Breast epithelium (tissue), 4 donors: ENCODE measurements around the gene DDRGK1. TPM values are rescaled to one million over a fixed set of nuclear protein-coding genes. Genes with fewer than 3 reads are reported as not detected.
A peak's percentile ranks its signal among the peaks of the same experiment; 100 is the strongest.

Experiments used
- DNase-seq, 2 donors: peaks; one replicate each; pipeline ENCODE4 v3.0.0-alpha.2; 2019; ENCODE audit warnings: low spot score in 2 of 2
- H3K27ac ChIP-seq, 2 donors: fragments of 200-600 bp; sonication (generic) in 1 of 2; one replicate each; pipeline ENCODE4 v1.5.1; 2016 to 2019; ENCODE audit warnings: mild to moderate bottlenecking in 1 of 2
- H3K27me3 ChIP-seq, 2 donors: fragments of 200-600 bp; sonication (generic) in 1 of 2; one replicate each; pipeline versions ENCODE4 v1.5.1 to v1.6.0; 2017 to 2019; ENCODE audit warnings: control low read depth in 1 of 2, mild to moderate bottlenecking in 1 of 2
- H3K36me3 ChIP-seq: fragments of 200-600 bp; one replicate; pipeline ENCODE4 v1.5.1; 2019
- H3K4me1 ChIP-seq, 2 donors: fragments of 200-600 bp; sonication (generic); one replicate each; pipeline ENCODE4 v1.5.1; 2016 to 2019; ENCODE audit warnings: control low read depth in 1 of 2
- H3K4me3 ChIP-seq, 3 donors: fragments of 200-600 bp; sonication (generic); 1 replicate in 2 of 3; 2 replicates in 1 of 3; pipeline ENCODE4 v1.5.1; 2016 to 2019; ENCODE audit warnings: mild to moderate bottlenecking in 3 of 3, moderate library complexity in 2 of 3
- H3K9me3 ChIP-seq, 2 donors: fragments of 200-600 bp; sonication (generic) in 1 of 2; one replicate each; pipeline ENCODE4 v1.5.1; 2016 to 2019; ENCODE audit warnings: control low read depth in 1 of 2
- CTCF ChIP-seq, 3 donors: fragments of 450-650 bp; IDR thresholded peaks; one replicate each; pipeline ENCODE4 v1.5.1; 2016 to 2017; ENCODE audit warnings: antibody characterized with exemption in 3 of 3, mild to moderate bottlenecking in 3 of 3, moderate library complexity in 3 of 3
- POLR2A ChIP-seq: fragments of 450-650 bp; IDR thresholded peaks from one replicate; pipeline ENCODE4 v1.6.1; 2016; ENCODE audit warnings: antibody characterized with exemption, mild to moderate bottlenecking, moderate library complexity
- POLR2AphosphoS5 ChIP-seq, 3 donors: sonication (generic); formaldehyde crosslinking; IDR thresholded peaks; one replicate each; pipeline ENCODE4 v1.6.1; 2017; ENCODE audit warnings: antibody characterized with exemption in 3 of 3
- intact Hi-C: fragments of 100-400 bp; cut with DNase I; formaldehyde crosslinking; loops from one replicate; pipeline ENCODE4 v1.15.1; 2023; ENCODE audit warnings: low total_unique reads
- total RNA-seq, 3 donors: library from RNA; depleted of rRNA; stranded (reverse); fragments of >200 nt; gene quantifications; one replicate each; pipeline ENCODE4 v1.1.0, GENCODE V29; 2016

Gene DDRGK1
- total RNA-seq, 3 donors from 2014 or later = 87.1 to 91.8 (median 89.8) TPM

GRCh38 chr20:3173610-3174441, 30.7 kb downstream of the DDRGK1 start:
- peak overlapping the region; percentile 75 to 85 for H3K27ac ChIP-seq

GRCh38 chr20:3172933-3173609, 31.4 kb downstream of the DDRGK1 start, which contains the start of gene LZTS3:
Gene LZTS3 (minus strand): TSS chr20:3173549. CDS start chr20:3167163, 6,386 bp downstream.
- H3K27ac ChIP-seq = peak within 1 kb of the TSS; percentile 75 to 85
- H3K9me3 ChIP-seq = no peaks in the 10 kb centered on the region
- peak; percentile 71 to 77 for DNase-seq
- TF ChIP-seq POLR2AphosphoS5 (IDR thresholded peaks at IDR 0.05) = peak; percentile 28 to 71 (median 59)
- no peak for TF ChIP-seq POLR2A
- no peaks in the 10 kb centered on the region for H3K36me3 ChIP-seq
- H3K4me1 ChIP-seq = peaks cover 0 to 4% of the 10 kb centered on the region in 2 donors
- H3K4me3 ChIP-seq = peak within 1 kb of the TSS; percentile 78 to 83 (median 79)
- no peaks in the 10 kb centered on the region for H3K27me3 ChIP-seq
- intact Hi-C loops = no loop called here

More at GRCh38 chr20:3173610-3174441, 30.7 kb downstream of the DDRGK1 start:
- H3K27me3 ChIP-seq = no peaks in the 10 kb centered on the region
- TF ChIP-seq CTCF (IDR thresholded peaks at IDR 0.05) = peak in 2 of 3 donors; percentile 30 to 35
- TF ChIP-seq POLR2AphosphoS5 (IDR thresholded peaks at IDR 0.05) = peak in 1 of 3 donors; percentile 40
- TF ChIP-seq POLR2A = no peak
- peaks cover 0 to 4% of the 10 kb centered on the region in 2 donors for H3K4me1 ChIP-seq
- no peaks in the 10 kb centered on the region for H3K9me3 ChIP-seq
- peak; percentile 84 to 89 for DNase-seq
- H3K4me3 ChIP-seq = peak overlapping the region; percentile 78 to 83 (median 79)
- no peaks in the 10 kb centered on the region for H3K36me3 ChIP-seq
- intact Hi-C loops = no loop called here

DNA sequence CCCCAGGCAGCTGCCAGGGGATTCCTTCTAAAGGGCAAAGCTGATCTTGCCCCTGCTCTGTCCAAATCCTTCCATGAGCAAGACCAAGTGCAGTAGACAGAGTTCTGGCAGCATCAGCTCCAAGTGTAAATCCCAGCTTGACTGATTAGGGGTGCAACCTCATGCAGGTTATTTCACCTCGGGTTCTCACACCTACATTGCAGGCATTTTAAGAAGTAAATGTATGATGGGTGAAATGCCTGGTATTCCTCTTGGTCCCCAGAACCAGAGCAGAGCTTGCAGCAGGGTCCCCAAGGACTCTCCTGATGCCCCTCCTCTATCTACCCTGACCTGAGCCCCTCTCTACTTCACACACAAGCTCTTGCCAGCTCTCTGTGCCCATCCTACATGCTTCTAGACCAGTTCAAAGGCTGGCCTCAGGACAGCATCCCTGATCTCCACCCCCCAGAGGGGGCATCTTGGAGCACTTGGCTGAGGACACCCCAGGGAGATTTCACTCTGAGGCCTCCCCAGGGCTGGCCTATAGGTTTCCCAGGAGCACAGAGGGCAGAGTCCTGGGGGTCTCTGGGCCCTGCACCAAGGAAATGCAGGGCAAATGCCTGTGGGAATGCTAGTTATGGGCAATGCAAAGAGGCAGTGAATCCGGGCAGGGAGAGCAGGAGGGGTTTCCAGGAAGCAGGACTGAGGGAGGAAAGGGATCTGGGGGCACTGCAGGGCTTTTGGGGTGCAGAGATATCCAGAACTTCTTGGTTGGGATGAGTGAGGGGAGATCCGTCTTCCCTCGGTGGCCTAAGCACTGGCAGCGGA, 32.2 kb downstream of the DDRGK1 start:
- no peaks in the 10 kb centered on the region for H3K9me3 ChIP-seq
- intact Hi-C loops = no loop called here
- H3K4me1 ChIP-seq = peaks cover 0 to 4% of the 10 kb centered on the region in 2 donors
- H3K27me3 ChIP-seq = no peaks in the 10 kb centered on the region
- no peaks in the 10 kb centered on the region for H3K36me3 ChIP-seq
- peak overlapping the region; percentile 78 to 83 (median 79) for H3K4me3 ChIP-seq
- TF ChIP-seq POLR2A (no peak), POLR2AphosphoS5 (IDR thresholded peaks at IDR 0.05) (no peak), CTCF (IDR thresholded peaks at IDR 0.05) (no peak)
- H3K27ac ChIP-seq = peak overlapping the region; percentile 75 to 85
- DNase-seq = no peak

GRCh38 chr20:3171391-3172125, 32.9 kb downstream of the DDRGK1 start:
- no peak overlapping the region for H3K4me3 ChIP-seq
- intact Hi-C loops = no loop called here
- no peak for DNase-seq
- no peaks in the 10 kb centered on the region for H3K36me3 ChIP-seq
- TF ChIP-seq POLR2A (no peak), POLR2AphosphoS5 (IDR thresholded peaks at IDR 0.05) (no peak), CTCF (IDR thresholded peaks at IDR 0.05) (no peak)
- no peak overlapping the region for H3K27ac ChIP-seq
- H3K9me3 ChIP-seq = no peaks in the 10 kb centered on the region
- peaks cover 0 to 4% of the 10 kb centered on the region in 2 donors for H3K4me1 ChIP-seq
- H3K27me3 ChIP-seq = no peaks in the 10 kb centered on the region
